Loucy (cell line): ENCODE results near the gene DLGAP4.

Experiments
- H2AFZ ChIP-seq: fragments of 200-600 bp; sonication (generic); 2 replicates; pipeline ENCODE4 v1.6.0; 2016; ENCODE audit warnings: antibody characterized with exemption, mild to moderate bottlenecking, low read length, moderate library complexity
- H3F3A ChIP-seq: fragments of 200-600 bp; 2 replicates; pipeline ENCODE4 v1.6.0; 2016; ENCODE audit warnings: antibody characterized with exemption, low read depth, mild to moderate bottlenecking
- H3K27me3 ChIP-seq: fragments of 200-600 bp; sonication (generic); 2 replicates; pipeline ENCODE4 v1.6.1; 2014; ENCODE audit warnings: low read length, mild to moderate bottlenecking; ENCODE audit not compliant: insufficient read depth, poor library complexity, severe bottlenecking
- H3K36me3 ChIP-seq: fragments of 200-600 bp; sonication (generic); 2 replicates; pipeline ENCODE4 v1.6.1; 2016; ENCODE audit warnings: low read length; ENCODE audit not compliant: insufficient read depth
- H3K4me1 ChIP-seq: fragments of 200-600 bp; sonication (generic); 2 replicates; pipeline ENCODE4 v1.5.1; 2014; ENCODE audit warnings: low read length, mild to moderate bottlenecking; ENCODE audit not compliant: insufficient read depth, poor library complexity, severe bottlenecking
- H3K4me2 ChIP-seq: fragments of 200-600 bp; sonication (generic); 2 replicates; pipeline ENCODE4 v1.6.0; 2014; ENCODE audit warnings: antibody characterized with exemption, low read length, low read depth, mild to moderate bottlenecking; ENCODE audit not compliant: poor library complexity, severe bottlenecking
- H3K4me3 ChIP-seq: fragments of 200-600 bp; sonication (generic); 2 replicates; pipeline ENCODE4 v1.5.1; 2014; ENCODE audit warnings: low read length, mild to moderate bottlenecking, mixed read lengths; ENCODE audit not compliant: poor library complexity, severe bottlenecking
- H3K79me2 ChIP-seq: fragments of 200-600 bp; sonication (generic); 2 replicates; pipeline ENCODE4 v1.6.1; 2014; ENCODE audit warnings: low read length; ENCODE audit not compliant: insufficient read depth
- H3K9ac ChIP-seq: fragments of 200-600 bp; sonication (generic); 2 replicates; pipeline ENCODE4 v1.6.0; 2014; ENCODE audit warnings: mild to moderate bottlenecking, low read depth, low read length, moderate library complexity; ENCODE audit not compliant: poor library complexity, severe bottlenecking
- H3K9me2 ChIP-seq: fragments of 200-600 bp; sonication (generic); replicated peaks from 2 replicates; pipeline ENCODE4 v1.6.1; 2016; ENCODE audit warnings: low read depth, low read length, mixed read lengths
- H3K9me3 ChIP-seq: fragments of 200-600 bp; sonication (generic); 2 replicates; pipeline ENCODE4 v1.6.1; 2014; ENCODE audit warnings: mild to moderate bottlenecking, antibody characterized with exemption, low read length, low read depth; ENCODE audit not compliant: insufficient read depth
- H4K20me1 ChIP-seq: fragments of 200-600 bp; sonication (generic); 2 replicates; pipeline ENCODE4 v1.6.0; 2014; ENCODE audit warnings: antibody characterized with exemption, low read length, mild to moderate bottlenecking; ENCODE audit not compliant: insufficient read depth, poor library complexity, severe bottlenecking
- EZH2phosphoT487 ChIP-seq: fragments of 200-600 bp; IDR thresholded peaks from 2 replicates; pipeline ENCODE4 v1.6.1; 2018; ENCODE audit warnings: antibody characterized with exemption, mild to moderate bottlenecking, moderate library complexity, borderline replicate concordance
- TF ChIP-seq, protein P1 (sequence below): fragments of 200-600 bp; sonication (generic); conservative IDR thresholded peaks from 2 replicates; pipeline ENCODE4 v1.5.1; 2014; ENCODE audit warnings: mild to moderate bottlenecking, antibody characterized with exemption, low read length

Gene DLGAP4

GRCh38 chr20:36331209-36331608 is 25.1 kb downstream of the DLGAP4 start:
- Histone ChIP-seq H3K79me2 (no peaks in the 10 kb centered on the region), H3K4me1 (no peaks in the 10 kb centered on the region), H2AFZ (no peak overlapping the region), H3K36me3 (no peaks in the 10 kb centered on the region), H3K9me2 (no peaks in the 10 kb centered on the region), H4K20me1 (no peaks in the 10 kb centered on the region), H3K4me2 (no peak overlapping the region), H3K4me3 (no peak overlapping the region), H3K9ac (no peak overlapping the region), H3K27me3 (no peaks in the 10 kb centered on the region), H3K9me3 (no peaks in the 10 kb centered on the region), H3F3A (no peaks in the 10 kb centered on the region)
- no peak for TF ChIP-seq EZH2phosphoT487
- TF ChIP-seq, protein P1, sequence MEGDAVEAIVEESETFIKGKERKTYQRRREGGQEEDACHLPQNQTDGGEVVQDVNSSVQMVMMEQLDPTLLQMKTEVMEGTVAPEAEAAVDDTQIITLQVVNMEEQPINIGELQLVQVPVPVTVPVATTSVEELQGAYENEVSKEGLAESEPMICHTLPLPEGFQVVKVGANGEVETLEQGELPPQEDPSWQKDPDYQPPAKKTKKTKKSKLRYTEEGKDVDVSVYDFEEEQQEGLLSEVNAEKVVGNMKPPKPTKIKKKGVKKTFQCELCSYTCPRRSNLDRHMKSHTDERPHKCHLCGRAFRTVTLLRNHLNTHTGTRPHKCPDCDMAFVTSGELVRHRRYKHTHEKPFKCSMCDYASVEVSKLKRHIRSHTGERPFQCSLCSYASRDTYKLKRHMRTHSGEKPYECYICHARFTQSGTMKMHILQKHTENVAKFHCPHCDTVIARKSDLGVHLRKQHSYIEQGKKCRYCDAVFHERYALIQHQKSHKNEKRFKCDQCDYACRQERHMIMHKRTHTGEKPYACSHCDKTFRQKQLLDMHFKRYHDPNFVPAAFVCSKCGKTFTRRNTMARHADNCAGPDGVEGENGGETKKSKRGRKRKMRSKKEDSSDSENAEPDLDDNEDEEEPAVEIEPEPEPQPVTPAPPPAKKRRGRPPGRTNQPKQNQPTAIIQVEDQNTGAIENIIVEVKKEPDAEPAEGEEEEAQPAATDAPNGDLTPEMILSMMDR, result no peak

DNA sequence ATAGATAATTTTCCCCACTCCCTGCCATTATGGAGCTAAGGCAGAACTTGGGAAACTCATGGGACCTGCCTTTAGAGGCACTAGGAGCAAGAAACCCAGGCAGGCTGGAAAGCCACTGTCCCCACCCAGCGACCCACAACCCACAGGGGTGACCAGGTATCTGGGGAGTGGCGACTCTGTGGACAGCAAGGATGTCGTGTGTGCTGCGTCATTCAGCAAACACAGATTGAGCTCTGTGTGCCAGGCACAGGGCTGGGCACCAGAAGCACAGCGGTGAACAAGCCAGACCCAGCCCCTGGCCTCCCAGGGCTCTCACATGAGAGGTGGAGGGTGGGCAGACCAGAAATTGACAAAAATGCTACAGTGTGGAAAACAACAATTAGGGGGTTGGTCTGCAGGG is 27.7 kb downstream of the DLGAP4 start:
- H4K20me1 ChIP-seq, result no peaks in the 10 kb centered on the region
- H3K27me3 ChIP-seq, result no peaks in the 10 kb centered on the region
- H3K79me2 ChIP-seq, result no peaks in the 10 kb centered on the region
- H2AFZ ChIP-seq, result no peak overlapping the region
- H3F3A ChIP-seq, result no peaks in the 10 kb centered on the region
- H3K9me2 ChIP-seq, result no peaks in the 10 kb centered on the region
- H3K4me2 ChIP-seq, result no peak overlapping the region
- no peaks in the 10 kb centered on the region for H3K9me3 ChIP-seq
- H3K4me1 ChIP-seq, result no peaks in the 10 kb centered on the region
- TF ChIP-seq EZH2phosphoT487, result no peak
- no peak overlapping the region for H3K9ac ChIP-seq
- no peak overlapping the region for H3K4me3 ChIP-seq
- H3K36me3 ChIP-seq, result no peaks in the 10 kb centered on the region

GRCh38 chr20:36334281-36335205 is 28.4 kb downstream of the DLGAP4 start:
- H3K9me3 ChIP-seq, result no peaks in the 10 kb centered on the region
- no peaks in the 10 kb centered on the region for H4K20me1 ChIP-seq
- H3K4me3 ChIP-seq, result no peak overlapping the region
- no peak overlapping the region for H3K4me2 ChIP-seq
- TF ChIP-seq, protein P1, result no peak
- TF ChIP-seq EZH2phosphoT487, result no peak
- no peaks in the 10 kb centered on the region for H3K27me3 ChIP-seq
- H3K36me3 ChIP-seq, result no peaks in the 10 kb centered on the region
- no peaks in the 10 kb centered on the region for H3K79me2 ChIP-seq
- H3K4me1 ChIP-seq, result no peaks in the 10 kb centered on the region
- H3F3A ChIP-seq, result no peaks in the 10 kb centered on the region
- H2AFZ ChIP-seq, result no peak overlapping the region
- no peaks in the 10 kb centered on the region for H3K9me2 ChIP-seq
- no peak overlapping the region for H3K9ac ChIP-seq
